HG03442 (cell line): Measurements from ENCODE around the gene TMEM154.

Experiments used
- ATAC-seq: cut with Tn5 transposase; IDR thresholded peaks from one replicate; pipeline ENCODE4 v1.9.1; 2021; ENCODE audit warnings: mild to moderate bottlenecking, moderate library complexity; ENCODE audit not compliant: unreplicated experiment

Gene TMEM154

DNA sequence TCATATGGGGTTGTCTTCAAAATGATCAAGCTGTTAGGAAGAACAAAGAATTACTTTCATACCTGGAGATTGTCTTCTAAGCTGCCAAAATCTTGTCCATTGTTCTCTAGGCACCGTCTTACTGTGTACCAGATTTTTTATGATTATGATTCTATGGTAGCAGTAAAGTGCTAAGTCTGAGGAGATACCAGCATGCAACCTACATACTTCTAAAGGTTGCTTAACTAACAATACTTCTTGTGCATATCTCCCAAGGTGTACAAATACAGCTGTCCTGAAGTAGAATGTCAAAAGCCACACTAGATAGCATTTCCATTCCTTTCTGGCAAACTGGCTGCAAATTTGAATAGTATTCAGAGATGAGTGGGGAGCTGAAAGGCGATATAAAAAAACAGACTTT lies 81.3 kb downstream of the TMEM154 start:
- no peak for ATAC-seq

DNA sequence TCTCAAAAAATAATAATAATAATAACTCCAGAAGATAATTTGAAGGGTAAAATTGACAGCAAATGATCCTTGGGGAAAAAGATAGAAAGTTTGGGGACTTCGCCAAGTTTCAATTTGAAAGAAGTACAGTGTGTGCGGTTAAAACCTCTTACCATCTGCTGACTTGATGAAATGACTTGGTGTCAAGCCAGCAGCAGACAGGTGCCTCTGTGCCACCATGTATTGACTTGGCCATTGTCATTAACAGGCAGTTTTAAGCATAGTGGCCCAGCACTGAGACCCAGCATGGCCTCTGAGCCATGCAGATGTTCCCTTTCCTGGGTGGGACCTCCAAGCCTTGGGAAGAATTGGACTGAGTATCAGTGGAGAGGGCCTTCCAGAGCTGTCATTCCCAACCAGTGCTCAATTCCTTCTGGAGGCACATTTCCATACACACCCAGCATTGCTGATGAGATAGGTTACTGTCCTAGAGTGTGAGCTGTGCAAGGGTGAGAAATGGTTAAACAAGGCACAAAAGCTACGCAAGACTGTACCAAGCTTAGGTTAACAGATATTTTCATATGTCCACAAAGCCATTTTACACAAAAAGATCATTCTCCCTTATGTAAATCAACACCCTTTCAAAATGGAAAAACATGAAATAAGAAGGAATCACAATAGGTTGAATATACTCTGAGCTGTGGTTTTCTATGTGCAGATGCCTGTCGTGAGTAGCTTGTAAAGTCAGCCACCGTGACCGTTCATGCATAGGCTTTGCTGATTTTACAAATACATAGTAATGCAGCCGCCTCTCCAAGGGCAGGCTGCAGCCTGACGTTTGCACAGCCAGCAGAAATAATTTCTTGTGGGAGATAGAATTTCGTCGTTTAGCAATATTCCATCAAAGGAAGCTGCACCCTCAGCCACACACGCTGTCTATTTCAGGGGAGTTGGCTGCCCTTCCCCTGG lies 84.5 kb downstream of the TMEM154 start:
- ATAC-seq = peak; percentile 82

DNA sequence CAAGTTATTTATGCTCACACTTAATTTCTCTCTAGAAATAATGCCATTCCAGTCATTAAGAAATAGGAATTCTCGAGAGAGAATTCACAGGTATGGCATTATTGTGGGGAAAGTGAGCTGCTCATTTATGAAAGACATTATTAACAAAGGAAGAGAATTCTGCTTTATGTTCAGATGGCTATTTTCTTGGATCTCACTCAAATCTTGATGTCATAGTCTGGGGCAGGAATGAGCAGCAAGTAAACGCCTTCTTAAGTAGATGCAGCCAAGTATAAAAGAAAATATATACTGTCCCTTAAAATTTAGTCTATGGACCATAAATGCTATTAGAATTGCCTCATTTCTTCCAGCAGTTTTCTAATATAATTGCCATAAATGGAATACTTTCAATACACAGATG lies 85.7 kb downstream of the TMEM154 start:
- no peak for ATAC-seq

DNA sequence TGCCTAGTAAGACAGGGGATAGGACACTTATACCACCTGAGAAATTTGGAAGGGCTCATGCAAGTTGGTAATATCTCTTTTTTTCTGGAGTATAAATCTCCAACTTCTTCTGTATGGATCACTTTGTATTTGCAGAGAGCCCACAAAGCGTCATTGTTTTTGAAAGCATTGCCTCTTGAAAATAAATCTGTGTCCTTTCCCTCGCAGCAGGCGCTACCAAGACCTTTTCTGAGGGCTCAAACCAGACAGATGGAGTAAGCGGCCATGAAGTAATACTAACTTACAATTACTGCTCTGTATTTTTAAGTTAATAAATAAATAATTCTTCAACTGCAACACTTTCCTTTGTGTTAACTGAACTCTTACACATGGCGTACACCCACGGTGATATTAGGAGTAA lies 87.9 kb downstream of the TMEM154 start:
- no peak for ATAC-seq

DNA sequence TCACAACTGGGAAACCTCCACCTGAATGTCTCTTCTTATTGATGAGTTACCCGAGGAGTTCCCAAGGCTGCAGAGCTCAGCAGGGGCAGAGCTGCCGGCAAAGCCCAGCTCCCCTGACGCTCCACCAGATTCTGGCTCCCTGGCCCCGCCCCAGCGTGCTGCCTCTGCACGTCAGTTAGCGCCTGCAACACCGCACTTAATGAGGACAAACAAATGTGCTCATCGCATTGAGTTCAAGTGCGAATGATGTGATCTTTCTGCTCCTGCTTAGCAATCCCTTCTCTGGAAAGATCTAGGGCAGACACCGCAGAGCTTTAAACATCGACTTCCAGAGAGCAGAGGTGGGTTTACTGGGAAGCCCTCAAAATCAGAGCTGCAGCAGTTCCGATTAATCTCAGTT lies 88.4 kb downstream of the TMEM154 start:
- no peak for ATAC-seq

DNA sequence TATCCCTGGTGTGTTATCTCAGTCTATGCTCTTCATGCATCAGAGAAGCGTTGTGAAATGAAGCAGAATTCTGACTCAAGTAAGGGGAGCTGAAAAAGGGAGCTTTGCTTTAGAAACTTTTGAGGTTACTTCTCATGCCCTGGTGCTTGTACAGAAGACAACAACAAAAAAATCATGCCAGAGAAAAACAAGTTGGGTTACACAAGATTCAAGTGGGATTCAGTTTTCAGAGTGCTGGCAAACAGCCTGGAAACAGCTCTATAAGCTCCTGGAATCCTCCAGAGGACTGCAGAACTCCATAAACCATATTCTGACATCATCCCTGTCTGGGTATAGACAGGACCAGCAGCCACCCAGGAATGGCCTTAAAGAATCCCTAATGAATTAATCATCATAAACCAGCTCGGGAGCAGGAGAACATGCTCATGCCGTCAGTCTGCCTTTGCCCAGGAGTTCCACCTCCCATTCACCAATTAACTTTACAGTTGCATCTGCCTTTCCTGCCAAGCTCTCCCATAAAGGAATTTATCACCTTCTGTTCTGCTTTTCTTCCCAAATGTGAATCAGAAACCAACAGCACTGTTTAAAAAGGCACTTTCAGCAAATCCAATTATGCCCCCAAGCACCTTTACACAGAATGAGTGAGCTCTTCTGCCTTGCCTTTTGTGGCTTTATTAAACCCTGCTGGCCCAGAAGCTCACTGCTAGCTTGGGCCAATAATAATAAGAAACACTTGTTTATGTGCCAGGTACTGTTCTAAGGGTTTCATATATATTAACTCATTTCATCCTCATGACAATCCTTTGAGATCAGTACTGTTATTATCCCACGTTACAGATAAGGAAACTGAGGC lies 89.4 kb downstream of the TMEM154 start:
- ATAC-seq = no peak

DNA sequence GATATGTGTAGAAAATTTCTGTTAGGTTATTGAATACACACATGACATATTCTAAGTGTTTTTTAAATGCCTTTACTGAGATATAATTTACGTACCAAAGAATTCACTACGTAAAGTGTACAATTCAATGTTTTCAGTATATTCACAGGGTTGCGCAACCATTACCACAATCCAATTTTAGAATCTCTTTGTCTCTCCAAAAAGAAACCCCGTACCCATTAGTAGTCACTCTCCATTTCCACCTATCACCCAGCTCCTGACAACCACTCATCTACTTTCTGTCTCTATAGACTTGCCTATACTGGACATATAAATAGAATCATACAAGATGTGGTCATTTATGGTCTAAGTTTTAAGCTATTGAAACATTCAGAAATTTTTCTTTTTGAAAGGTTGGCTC lies 90.9 kb downstream of the TMEM154 start:
- no peak for ATAC-seq

DNA sequence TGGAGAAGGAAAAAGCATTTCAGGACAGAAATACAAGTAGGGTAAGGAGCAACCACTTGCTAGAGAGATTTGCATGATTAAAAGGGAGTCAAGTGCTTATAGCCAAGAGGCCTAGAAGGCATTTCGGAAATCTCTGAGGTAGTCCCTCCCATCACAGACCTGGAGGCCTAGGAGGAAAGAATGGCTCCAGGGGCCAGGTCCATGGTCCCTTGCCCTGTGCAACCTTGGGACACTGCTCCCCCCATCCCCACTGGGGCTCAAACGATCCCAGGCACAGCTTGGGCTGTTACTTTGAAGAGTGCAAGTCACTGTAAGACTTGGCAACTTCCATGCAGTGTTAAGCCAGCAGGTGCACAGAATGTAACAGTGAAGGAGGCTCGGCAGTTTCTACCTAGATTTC lies 92.7 kb downstream of the TMEM154 start:
- ATAC-seq = no peak

DNA sequence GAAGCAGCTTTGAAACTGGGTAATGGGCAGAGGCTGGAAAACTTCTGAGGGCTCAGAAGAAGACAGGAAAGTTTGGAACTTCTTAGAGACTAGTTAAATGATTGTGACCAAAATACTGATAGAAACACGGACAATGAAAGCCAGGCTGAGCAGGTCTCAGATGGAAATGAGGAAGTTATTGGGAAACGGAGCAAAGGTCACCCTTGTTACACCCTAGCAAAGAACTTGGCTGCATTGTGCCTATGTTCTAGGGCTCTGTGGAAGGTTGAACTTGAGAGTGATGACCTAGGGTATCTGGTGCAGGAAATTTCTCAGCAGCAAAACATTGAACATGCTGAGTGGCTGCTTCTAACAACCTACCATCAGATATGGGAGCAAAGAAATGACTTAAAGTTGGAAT lies 93.1 kb downstream of the TMEM154 start:
- ATAC-seq = no peak

DNA sequence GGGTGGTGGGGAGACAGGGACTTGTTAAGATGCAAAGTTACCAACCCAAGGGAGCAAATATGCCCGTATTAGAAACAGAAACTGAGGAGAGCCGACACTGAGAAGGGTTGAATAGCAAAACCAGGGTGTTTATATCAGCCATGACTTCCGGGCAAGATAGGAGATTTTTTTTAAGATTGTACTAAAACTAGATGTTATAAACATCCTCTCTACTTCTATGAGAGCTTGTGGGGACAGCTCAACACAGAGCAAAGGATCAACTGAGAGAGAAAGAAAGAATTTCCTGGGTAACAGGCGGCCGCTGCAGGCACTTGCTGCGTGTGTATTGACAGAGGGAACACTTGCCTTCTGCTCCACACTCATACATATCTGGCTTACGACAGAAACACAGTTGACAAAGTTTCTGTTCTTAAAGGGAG lies 94.8 kb downstream of the TMEM154 start:
- peak; percentile 74 for ATAC-seq

DNA sequence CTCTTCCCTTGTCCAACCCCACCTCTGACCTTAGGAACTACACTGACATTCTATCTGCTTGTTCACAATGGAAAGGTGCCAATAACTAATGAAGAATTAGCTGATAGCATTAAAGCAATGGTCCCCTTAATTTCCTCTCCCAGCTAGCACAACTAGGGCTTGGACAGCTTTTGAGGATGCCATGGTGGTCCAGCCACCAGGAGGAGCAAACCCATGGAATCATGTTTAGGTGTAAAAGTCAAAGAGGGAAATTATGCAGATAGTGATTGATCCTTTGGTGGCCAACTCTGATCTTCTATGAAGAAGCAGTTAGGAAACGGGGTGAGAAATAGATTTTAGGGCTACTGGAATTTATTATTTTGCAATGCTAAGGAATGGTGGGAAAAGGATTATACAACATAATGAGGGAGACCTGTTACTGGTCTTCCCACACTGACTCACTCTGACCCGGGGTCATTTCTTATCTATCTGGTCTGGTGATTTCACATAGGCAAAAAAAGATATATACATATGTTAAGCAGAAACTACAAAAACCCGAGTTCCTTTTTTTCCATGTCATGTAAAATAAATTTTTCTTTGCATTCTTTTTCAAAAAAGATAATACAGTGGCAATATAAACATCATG lies 98.1 kb downstream of the TMEM154 start:
- no peak for ATAC-seq

DNA sequence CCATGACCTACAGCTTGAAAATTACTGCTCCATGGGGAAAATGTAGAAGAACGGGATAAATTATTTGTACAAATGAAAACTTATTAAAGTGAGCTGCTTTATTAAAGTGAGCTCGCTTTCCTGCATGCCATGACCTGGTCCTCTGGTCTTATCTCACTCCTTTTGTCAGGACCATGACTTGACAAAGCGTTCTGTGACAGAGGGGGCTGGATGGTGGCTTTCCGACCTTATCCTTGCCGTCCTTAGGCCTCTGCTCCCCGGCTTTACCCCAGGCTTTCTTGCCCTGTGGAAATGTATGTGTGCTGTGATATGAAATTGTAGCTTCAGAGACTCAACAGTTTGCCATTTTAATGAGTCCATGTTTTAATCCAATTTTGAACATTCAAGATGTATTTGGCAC lies 99.9 kb downstream of the TMEM154 start:
- no peak for ATAC-seq

DNA sequence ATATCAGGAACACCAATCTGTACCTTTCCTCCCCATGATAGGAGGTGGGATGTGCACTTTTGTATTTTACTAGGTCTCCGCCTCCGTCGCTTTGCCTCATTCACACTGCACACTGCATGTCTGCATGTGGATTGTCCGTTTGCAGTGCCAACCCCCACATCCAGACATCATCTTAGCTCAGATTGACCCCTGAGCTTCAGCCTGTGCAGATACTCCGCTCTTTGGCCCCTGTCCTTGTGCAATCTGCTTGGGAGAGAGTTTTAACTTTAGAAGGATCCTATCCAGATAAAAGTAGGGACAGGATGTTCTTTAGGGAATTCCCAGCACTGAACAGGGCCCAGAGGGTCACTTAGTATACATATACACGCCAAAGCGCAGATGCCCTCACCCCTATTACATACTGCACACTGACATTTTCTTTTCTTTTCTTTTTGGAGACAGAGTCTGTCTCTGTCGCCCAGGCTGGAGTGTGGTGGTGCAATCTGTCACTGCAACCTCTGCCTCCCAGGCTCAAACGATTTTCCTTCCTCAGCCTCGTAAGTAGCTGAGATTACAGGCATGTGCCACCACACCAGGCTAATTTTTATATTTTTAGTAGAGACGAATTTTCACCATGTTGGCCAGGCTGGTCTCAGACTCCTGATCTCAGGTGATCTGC lies 100.6 kb downstream of the TMEM154 start:
- no peak for ATAC-seq

DNA sequence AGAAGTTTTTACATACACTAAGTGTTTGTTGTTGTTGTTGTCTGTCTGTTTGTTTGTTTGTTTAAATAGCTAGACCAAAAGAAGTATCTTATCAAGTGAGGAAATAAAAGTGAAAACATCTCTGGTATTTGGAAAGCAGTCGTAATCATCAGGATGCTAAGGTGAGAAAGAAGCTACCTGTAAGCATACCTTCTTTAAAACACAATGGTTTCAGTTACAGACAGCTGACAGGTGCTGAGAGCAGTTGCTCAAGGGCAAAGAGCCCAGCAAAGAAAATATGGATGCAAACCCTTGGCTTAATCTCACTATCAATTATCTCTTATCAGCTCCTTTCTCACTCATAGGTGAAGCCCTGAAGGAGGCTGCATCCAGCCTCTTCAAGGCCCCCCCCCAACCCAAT lies 101.1 kb downstream of the TMEM154 start:
- ATAC-seq = no peak

DNA sequence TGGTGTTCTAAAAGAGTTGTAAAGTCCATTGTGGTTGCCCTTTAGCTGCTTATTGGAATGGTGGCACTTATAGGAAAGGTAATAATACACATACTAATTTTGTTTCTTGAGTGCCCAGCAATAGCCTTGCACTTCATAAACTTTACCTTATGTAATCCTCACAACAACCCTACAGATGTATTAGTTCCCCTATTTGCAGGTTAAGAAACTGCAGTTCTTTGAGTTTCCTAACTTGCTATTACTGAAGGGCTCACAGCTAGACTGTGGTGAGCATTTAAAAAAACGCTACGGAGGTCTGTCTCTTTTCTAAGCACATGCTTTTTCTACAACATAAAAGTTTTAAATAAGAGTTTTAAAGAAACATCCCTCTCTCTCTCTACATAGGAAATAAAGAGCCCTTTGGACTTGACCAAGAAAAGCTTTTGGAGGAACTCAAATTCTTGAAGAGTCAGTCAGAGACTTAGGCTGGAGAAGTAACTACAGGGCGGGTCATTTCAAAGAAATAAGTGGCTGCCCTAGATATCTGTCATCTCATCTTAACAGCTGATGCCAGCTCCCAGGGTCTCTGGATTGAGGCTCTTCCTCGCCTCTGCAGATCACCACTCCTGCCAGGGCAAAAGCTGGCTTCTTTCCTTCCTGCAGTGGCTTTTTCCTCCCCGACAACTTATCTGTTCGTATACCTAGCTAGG lies 101.9 kb downstream of the TMEM154 start:
- ATAC-seq = no peak

DNA sequence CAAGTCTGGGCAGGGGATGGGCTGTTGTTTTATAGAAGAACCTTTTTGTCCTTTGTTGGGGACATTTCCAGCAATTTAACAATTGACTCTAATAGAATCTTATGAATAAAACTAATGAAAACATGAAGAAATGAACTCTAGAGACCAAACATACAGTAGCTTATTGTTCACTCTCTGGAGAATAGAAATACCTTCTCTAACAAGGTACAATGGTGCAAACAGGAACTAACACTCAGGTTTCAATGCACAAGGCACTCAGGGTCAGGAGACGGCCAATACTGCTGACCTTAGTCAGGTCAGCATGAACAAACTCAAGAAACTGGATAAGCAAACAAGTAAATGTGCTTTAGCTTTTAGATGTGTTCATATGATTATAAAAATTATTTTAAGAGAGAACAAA lies 104.3 kb downstream of the TMEM154 start:
- no peak for ATAC-seq

DNA sequence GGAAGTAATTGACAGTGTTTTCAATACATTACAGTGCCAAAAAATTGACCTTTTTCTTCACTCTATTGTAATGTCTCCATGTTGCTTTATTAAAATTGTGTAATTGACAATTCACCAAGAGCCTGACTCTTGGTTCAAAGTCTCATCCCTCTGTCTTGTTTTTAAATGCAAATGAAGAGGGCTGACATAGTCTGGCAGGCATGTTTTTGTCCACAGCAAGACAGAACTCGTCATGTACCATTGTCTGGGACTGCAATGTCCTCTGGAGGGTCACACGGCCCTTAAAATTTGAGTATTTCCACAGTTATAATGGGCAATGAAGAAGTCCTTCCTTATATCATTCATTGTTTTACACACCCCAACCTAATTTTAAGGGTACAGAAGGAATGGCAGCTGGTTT lies 105.9 kb downstream of the TMEM154 start:
- ATAC-seq = no peak

DNA sequence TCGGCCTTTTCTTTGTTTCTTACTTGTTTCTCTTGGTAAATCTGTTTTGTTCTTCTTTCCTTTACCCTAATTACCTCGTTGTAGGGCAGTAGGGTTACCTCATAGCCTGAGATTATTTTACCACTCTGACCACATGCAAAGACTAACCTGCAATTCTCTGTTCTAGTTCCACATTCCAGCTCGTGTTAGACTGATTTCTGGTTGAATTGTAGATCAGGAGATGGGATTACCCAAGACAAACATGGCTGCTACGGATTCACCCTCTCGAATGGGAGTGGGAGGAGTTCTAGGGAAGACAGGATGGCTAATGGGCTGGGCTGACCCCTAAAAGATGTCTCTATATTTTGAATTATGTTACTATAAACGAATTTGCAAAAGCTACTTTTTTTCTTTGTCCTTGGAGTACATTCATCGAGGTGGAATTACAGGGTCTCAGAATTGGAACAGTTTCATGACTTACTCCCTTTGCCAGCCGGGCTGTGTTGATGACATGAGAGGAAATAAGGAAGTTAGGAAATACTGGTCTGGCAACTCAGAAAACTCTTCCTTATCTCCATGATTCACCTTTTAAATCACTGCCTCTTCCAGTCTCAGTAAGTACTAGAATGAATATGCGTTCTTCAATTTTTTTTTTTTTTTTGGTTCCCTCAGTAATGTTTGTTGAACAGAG lies 107.2 kb downstream of the TMEM154 start:
- peak; percentile 75 for ATAC-seq

DNA sequence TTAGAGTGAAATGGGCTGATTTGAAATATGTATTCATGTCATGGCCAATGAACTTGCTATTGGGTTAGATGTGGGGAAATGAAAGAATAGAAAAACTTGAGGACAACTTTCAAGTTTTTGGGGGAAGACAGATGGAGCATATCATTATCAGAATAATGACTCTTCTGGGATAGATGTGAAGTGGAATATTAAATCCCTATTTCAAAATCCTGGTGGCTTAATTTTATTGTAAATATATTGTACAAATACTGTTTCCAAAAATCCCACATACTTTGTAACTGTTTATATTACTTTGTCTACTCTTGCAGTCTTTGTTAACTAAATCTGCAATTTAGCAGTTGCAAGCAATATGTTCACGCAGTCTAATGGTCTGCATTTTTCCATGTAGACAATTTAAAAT lies 108.0 kb downstream of the TMEM154 start:
- no peak for ATAC-seq

DNA sequence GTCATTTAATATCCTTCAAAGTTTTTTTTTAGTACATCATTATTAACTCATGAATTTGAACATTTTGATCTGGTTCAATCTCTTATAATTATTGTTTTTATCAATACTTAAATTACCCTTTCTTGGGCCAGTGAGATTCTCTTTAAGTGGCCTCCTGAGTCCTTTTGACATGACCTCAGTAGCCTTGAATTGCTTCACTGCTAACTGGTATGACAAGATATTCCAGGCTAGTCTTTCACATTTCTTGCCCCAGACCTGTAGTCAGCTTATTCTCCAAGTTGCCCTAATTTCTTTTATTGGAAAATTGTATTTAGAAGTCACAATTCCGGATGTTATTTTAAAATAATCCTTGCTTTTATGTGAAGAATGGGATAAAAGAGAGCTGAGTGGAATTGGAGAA lies 108.5 kb downstream of the TMEM154 start:
- ATAC-seq = no peak
